Fibroblast of pulmonary artery (primary cell): ENCODE measurements around the gene FAR2.
"Not testable (repeated sequence)": the region's sequence is repeated elsewhere in the genome, so short reads cannot be mapped to it uniquely, and the experiment has no call there.

ENCODE experiments used
- DNase-seq: peaks from one replicate; pipeline ENCODE4 v3.0.0-alpha.2; 2010; ENCODE audit warnings: low read depth
- H3K4me3 ChIP-seq: replicated peaks from 2 replicates; pipeline ENCODE4 v1.5.1; 2011; ENCODE audit warnings: low read depth, mild to moderate bottlenecking, control low read depth, low read length, moderate library complexity
- CTCF ChIP-seq: IDR thresholded peaks from 2 replicates; pipeline ENCODE4 v1.5.1; 2011; ENCODE audit warnings: mild to moderate bottlenecking, control low read depth, low read length, inconsistent platforms; ENCODE audit errors: missing control alignments

The FAR2 gene

GRCh38 chr12:29242921-29243431, 93.9 kb downstream of the FAR2 start:
- no peak for TF ChIP-seq CTCF
- H3K4me3 ChIP-seq, result no peak overlapping the region
- no peak for DNase-seq

GRCh38 chr12:29244159-29244765, 95.2 kb downstream of the FAR2 start:
- no peak overlapping the region for H3K4me3 ChIP-seq
- DNase-seq, result no peak
- no peak for TF ChIP-seq CTCF

- TF ChIP-seq CTCF, result no peak
- DNase-seq, result no peak
- H3K4me3 ChIP-seq, result no peak overlapping the region
Measured at GRCh38 chr12:29245246-29245645, 96.2 kb downstream of the FAR2 start.

- no peak for DNase-seq
- H3K4me3 ChIP-seq, result no peak overlapping the region
- TF ChIP-seq CTCF, result no peak
Measured at GRCh38 chr12:29249930-29250329, 100.9 kb downstream of the FAR2 start.

- TF ChIP-seq CTCF, result no peak
- no peak for DNase-seq
- no peak overlapping the region for H3K4me3 ChIP-seq
Measured at GRCh38 chr12:29253906-29254625, 105.0 kb downstream of the FAR2 start.

- no peak for DNase-seq
- no peak for TF ChIP-seq CTCF
- no peak overlapping the region for H3K4me3 ChIP-seq
Measured at GRCh38 chr12:29255042-29255441, 106.0 kb downstream of the FAR2 start.

- H3K4me3 ChIP-seq, result no peak overlapping the region
- no peak for TF ChIP-seq CTCF
- no peak for DNase-seq
Measured at GRCh38 chr12:29256598-29256997, 107.5 kb downstream of the FAR2 start.

- DNase-seq, result not testable (repeated sequence)
Measured at GRCh38 chr12:29257687-29258086, 108.6 kb downstream of the FAR2 start.

More at GRCh38 chr12:29257687-29258086, 108.6 kb downstream of the FAR2 start:
- H3K4me3 ChIP-seq, result not testable (repeated sequence)
